ENCODE results near the gene PRAC1.

Gene PRAC1

GRCh38 chr17:48746916-48747444, 24.7 kb upstream of the PRAC1 start:
- DNase-seq = no peak

- DNase-seq = no peak
Observed at GRCh38 chr17:48745381-48746275, 23.3 kb upstream of the PRAC1 start.

- DNase-seq = no peak
Observed at GRCh38 chr17:48740537-48740936, 18.2 kb upstream of the PRAC1 start.

- DNase-seq = no peak
Observed at GRCh38 chr17:48738803-48739526, 16.6 kb upstream of the PRAC1 start.

- DNase-seq = no peak
Observed at GRCh38 chr17:48738424-48738802, 16.1 kb upstream of the PRAC1 start.

GRCh38 chr17:48737330-48738043, 15.2 kb upstream of the PRAC1 start:
- DNase-seq = no peak

- no peak for DNase-seq
Observed at GRCh38 chr17:48735062-48735351, 12.7 kb upstream of the PRAC1 start.

- DNase-seq = no peak
Observed at GRCh38 chr17:48734333-48735061, 12.2 kb upstream of the PRAC1 start.

- no peak for DNase-seq
Observed at GRCh38 chr17:48733632-48734328, 11.5 kb upstream of the PRAC1 start.

GRCh38 chr17:48732688-48733629, 10.6 kb upstream of the PRAC1 start:
- DNase-seq = no peak

GRCh38 chr17:48731355-48731754, 9.0 kb upstream of the PRAC1 start:
- DNase-seq = no peak

GRCh38 chr17:48730240-48730550, 7.9 kb upstream of the PRAC1 start:
- no peak for DNase-seq

- no peak for DNase-seq
Observed at GRCh38 chr17:48729335-48730239, 7.3 kb upstream of the PRAC1 start.

- no peak for DNase-seq
Observed at GRCh38 chr17:48728232-48729231, 6.2 kb upstream of the PRAC1 start, which contains the start of gene HOXB13. Gene HOXB13, minus strand, starts transcription at chr17:48728750. Its CDS starts 157 bp downstream, at chr17:48728593.

- DNase-seq = no peak
Observed at GRCh38 chr17:48727415-48728175, 5.3 kb upstream of the PRAC1 start.

- no peak for DNase-seq
Observed at GRCh38 chr17:48726916-48727286, 4.6 kb upstream of the PRAC1 start.

- DNase-seq = no peak
Observed at GRCh38 chr17:48726114-48726915, 4.0 kb upstream of the PRAC1 start.
